T follicular helper cell (primary cell): ENCODE data around the gene CDC34.
A peak's percentile ranks its signal among the peaks of the same experiment; 100 is the strongest.

Experiments
- DNase-seq: peaks from one replicate; pipeline ENCODE4 v3.0.0-alpha.2; 2020; ENCODE audit warnings: low read depth

CDC34 gene

DNA sequence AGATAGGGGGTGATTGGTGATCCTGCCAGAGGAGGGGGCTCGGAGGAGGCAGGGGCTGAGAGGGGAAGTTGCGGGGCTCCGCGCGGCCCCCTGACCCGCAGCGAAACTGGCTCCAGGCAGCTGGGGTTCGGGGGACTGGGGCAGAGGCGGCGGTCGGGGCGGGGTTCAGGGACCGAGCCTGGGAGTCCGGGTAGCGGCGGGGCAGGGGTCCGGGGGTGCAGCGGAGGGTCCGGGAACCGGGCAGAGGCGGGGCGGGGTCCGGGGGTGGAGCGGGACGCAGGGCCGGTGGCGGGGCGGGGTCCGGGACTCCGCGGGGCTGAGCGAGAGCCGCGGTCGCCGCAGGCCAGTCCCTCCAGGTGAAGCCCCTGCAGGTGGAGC, 34.1 kb upstream of the CDC34 start:
- no peak for DNase-seq

DNA sequence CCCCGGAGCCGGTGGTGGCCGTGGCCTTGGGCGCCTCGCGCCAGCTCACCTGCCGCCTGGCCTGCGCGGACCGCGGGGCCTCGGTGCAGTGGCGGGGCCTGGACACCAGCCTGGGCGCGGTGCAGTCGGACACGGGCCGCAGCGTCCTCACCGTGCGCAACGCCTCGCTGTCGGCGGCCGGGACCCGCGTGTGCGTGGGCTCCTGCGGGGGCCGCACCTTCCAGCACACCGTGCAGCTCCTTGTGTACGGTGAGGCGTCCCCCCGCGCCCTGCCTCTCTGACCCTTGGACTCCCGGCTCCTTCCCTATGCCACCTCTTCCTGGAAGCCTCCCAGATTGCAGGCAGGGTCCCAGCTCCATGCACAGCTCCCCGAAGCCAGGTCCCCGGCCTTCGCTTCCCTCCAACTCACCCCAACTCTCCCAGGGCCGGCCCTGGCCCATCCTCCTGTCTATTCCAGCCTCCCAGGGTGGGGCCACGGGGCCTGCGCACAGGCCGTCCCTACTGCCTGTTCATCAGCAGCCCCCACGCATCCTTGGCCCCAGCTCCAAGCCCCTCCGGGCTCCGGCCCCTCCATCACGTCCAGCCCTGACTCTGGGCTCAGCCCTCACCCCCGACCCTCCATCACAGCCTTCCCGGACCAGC, 33.6 kb upstream of the CDC34 start:
- no peak for DNase-seq

DNA sequence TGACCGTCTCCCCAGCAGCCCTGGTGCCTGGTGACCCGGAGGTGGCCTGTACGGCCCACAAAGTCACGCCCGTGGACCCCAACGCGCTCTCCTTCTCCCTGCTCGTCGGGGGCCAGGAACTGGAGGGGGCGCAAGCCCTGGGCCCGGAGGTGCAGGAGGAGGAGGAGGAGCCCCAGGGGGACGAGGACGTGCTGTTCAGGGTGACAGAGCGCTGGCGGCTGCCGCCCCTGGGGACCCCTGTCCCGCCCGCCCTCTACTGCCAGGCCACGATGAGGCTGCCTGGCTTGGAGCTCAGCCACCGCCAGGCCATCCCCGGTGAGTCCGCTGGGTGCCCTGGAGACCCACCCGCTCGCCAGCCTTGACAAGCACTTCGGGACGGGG, 33.1 kb upstream of the CDC34 start:
- DNase-seq: no peak

DNA sequence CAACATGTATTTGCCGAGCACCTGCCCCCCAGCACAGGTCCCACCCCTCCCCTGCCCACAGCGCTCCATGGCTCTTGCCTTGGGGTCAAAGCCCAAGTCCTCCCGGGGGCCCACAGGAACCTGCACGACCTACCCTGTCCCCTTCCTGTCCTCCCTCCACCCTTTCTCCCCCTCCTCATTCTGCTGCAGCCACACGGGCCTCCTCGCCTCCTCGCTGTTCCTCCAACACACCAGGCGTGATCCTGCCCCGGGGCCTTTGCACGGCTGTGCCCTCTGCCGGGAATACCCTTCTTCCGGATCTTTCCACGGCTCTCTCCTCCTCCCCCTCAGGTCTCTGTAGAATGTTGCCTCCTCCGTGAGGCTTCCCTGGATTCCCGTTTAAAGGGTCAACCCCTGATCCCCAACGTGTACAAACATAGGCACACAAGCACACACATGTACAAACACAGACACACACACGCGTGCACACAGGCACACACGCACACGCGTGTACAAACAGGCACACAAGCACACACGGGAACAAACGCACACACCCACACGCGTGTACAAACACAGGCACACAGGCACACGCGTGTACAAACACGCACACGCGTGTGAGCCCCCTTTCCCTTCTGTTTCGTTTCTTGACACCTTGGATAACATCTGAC, 32.5 kb upstream of the CDC34 start:
- DNase-seq: no peak

DNA sequence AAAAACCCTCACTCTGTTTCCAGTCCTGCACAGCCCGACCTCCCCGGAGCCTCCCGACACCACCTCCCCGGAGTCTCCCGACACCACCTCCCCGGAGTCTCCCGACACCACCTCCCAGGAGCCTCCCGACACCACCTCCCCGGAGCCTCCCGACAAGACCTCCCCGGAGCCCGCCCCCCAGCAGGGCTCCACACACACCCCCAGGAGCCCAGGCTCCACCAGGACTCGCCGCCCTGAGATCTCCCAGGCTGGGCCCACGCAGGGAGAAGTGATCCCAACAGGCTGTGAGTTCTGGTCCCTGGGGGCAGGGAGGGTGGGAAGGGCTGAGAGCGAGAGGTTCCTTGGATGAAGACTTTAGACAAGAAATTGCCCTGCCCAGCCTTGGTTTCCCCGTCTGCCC, 29.9 kb upstream of the CDC34 start:
- DNase-seq: no peak

DNA sequence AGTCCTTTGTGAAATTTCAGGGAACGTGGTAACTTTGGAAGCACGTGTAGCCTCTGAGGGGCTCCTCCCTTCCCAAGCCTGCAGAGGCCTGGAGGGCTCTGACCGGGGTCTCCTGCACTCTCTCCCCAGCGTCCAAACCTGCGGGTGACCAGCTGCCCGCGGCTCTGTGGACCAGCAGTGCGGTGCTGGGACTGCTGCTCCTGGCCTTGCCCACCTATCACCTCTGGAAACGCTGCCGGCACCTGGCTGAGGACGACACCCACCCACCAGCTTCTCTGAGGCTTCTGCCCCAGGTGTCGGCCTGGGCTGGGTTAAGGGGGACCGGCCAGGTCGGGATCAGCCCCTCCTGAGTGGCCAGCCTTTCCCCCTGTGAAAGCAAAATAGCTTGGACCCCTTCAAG, 26.9 kb upstream of the CDC34 start:
- DNase-seq: no peak

DNA sequence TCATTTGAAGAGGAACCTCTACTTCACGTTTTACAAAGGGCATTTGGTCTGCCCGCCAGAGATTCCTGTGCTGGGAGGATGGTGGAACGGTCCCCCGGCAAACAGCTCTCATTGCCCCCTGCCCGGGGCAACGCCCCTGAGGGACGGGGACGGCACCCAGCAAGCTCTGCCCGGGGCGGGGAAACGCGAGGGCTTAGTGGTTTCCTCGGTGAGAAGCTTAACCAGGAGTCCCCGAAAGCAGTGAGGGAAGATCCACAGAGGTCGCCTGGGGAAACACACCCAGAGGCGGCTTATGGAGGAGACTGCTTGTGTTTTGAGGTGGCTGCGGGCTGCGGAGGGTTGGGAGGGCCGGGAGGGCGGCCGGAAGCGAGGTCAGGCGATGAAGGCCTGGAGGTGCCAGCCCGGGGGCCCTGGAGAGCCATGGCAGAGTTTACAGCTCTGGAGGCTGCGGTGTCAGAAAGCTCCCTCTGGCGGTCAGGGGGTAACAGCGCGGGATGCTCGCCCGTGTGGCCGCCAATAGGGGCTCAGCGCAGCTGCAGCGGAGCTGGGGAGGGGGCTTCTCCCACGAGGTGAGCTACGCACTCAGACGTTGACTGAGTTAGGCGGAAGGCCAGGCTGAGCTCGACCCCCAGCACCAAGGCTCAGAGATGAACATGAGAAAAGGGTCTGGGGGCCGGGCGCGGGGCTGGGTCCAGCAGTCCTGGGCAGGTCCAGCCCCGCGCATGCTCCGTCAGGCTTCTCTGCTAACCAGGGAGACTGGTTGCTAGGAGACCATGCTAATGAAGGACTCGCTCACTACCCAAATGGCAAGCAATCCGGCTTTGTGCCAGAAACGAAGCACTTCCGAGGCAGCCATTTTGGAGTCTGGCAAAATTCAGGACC, 24.9 kb upstream of the CDC34 start:
- peak; percentile 91 for DNase-seq

DNA sequence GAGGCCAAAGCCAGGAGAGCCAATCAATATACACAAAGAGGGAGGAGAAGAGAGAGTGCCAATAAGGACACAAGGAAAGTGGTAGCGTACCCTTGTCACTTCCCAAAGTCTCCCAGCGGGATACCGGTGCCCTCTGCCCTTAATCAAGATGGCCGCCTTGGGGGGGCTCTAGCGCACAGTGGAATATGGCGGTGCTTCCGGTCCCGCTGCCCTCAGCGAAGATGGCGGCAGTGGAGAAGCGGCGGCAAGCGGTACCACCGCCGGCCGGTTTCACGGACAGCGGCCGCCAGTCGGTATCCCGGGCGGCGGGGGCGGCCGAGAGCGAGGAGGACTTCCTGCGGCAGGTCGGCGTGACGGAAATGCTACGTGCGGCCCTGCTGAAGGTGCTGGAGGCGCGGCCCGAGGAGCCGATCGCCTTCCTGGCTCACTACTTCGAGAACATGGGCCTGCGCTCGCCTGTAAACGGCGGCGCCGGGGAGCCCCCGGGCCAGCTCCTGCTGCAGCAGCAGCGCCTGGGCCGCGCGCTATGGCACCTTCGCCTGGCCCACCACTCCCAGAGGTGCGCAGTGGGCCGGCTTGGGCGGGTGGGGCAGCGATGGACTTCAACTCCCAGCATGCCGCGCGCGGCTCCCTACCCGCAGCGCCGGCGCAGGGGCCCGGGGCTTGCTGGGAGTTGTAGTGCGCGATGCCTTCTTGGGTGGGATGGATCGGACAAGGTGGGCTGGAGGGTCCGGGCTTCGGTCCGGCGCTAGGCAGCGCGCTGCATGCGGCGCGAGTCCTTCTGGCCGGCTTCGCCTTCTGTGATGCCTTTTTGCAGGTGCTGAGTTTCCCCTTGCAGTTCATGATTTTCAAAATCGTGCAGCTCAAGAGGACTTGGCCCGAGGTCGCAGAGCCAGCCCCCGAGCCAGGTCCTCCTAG, 24.0 kb upstream of the CDC34 start, which contains the start of gene TPGS1:
TPGS1 (plus strand) TSS at position 212 of the 918 bp plus-strand sequence; CDS start at position 222, 10 bp downstream.
- peak; percentile 79 for DNase-seq

DNA sequence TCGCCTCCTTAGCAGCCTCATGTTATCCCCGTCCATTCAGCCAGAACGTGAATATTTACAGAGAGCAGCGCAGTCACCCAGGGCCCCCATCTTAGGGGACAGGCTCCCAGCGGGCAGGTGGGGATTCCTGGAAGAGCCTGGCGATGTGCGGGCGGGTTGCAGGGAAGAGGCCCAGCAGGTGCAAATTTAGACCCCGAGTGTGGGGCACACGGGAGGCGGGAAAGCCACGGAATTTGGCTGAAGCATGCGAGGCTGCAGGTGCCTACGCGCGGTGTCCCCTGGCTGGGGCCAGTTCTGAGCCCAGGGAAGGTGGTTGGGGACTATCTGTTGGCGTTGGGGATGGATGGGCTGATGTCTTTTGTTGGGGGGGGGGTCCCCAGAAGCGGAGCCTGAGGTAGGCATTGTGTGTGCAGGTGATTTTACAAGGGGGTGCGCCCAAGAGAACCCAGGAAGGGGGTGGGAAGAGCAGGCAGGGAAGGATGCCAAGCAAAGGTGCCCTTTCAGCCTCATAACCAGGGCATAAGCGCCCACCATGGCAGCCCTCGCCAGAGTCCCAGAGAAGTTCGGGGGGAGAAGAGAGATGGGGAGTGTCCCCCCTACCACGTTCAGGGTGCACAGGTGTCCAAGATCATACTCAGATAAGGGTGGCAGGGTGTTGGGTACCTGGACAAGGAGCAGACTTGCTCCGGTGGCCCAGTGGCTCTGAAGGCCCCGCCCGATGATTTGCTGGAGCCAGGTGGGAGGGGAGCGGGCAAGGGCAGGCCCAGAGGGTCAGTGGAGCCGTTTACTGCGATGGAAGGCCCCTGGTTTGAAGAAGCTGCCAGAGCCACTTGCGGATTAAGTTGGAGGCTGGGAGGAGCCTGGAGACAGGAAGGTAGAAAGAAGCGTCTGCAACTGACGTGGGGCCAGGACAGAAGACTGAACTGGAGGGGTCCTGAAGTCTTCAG, 23.1 kb upstream of the CDC34 start:
- DNase-seq: no peak

DNA sequence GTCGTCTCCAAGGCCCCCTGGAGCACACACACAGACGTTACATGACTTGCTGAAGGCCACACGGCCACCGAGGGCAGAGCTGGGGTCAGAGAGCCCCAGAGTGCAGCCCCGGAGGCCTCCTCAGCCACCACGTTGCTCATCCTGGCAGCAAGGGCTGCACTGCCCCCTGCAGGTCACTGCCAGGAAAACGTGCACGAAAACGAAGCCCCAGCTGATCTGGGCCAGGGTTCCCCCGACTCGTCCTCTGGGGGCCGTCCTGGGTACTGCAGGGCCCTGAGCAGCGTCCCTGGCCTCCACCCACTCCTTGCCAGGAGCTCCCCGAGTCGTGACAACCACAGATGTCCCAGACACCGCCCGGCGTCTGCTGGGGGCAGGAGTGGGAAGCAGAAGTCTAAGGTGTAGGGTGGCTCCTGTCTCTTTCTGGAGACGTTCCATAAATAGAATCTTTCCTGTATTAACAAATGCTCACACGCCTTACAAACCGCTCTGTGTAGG, 20.9 kb upstream of the CDC34 start:
- peak; percentile 88 for DNase-seq

DNA sequence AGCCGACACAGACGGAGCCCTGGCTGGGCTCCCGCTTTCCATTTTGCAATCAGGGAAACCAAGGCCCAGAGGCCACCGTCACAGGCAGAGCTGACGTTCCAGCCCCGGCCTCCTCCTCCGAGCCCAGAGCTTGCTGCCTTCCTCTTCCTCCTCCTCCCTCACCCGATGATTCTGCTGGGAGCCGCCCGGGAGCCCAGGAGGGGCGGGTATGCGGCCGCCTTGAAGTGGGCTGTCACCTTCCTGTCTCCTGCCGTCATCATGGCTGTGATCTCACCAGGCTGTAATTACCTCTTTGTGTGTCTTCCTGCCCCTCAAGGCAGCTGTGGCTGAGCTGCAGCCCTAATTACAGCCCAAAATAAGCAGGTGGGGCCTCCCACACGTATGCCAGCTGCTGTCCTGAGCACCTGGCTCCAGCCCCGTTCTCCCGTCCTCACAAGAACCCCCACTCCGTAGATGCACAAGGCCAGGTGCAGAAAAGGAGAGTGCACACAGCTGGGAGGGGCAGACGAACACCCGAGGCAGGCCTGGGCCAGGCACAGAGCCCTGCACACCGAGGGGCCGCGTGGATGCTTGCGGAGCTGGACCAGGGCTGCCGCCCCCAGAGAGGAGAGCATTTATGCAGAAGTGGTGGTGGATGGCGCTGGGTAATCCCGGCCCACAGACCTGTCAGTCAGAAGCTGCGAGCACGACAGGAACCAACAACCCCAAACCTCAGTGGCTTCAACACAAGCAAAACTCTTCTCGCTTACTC, 20.3 kb upstream of the CDC34 start:
- DNase-seq: peak; percentile 91

DNA sequence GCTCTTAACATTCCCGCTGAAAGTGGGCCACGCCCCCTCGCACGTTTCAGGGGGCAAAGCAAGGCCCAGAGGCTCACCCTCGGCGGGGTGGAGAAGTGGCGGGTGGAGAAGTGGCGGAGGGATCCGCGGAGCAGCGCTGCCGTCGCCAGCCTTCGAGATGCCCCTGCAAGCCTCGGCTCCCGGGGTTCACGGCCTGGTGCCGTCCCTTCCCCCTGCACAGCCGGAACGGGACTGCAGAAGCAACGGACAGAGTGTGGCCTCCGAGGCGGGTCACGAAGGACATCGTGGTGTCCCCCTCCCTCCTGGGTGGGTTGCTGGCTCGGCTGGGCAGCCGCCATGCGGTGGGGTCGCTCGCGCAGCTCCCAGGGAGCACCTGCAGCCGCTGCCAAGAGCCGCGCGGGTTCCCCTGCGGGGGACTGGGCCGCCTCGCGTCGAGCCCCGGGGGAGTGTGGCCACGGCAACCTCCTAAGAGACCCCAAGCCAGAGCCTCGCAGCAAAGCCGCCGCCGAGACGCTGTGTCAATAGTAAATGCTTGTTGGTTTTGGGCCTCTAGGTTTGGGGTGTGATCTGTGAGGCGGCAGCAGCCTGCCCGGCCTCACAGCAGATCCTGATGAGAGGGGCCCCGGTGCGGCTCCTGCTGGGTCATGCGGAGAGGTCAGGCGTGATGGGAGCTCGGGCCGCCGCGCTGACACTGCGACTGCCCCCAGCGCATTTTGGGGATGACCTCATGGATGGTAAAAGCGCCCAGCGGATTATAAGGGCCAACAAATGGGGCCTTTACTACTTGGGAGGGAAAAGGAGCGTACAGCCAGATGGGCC, 18.8 kb upstream of the CDC34 start:
- DNase-seq: no peak

DNA sequence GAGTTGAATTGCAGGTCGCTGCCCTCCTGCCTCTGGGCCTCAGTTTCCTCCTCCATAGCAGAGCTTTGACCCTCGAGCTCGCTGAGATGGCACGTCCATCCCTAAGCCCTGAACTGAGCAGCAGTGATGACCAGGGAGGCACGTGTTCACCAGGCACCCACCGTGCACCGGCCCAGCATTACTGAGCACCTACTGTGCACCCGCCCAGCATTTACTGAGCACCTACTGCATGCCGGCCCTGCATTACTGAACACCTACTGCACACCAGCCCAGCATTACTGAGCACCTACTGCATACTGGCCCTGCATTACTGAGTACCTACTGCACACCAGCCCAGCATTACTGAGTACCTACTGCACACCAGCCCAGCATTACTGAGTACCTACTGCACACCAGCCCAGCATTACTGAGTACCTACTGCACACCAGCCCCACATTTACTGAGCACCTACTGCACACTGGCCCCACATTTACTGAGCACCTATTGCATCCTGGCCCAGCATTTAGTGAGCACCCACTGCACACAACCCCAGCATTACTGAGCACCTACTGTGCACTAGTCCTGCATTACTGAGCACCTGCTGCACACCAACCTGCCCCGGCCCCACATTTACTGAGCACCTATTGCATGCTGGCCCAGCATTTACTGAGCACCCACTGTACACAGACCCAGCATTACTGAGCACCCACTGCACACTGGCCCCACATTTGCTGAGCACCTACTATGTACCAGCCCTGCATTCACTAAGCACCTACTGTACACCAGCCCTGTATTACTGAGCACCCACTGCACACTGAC, 18.0 kb upstream of the CDC34 start:
- DNase-seq: no peak

DNA sequence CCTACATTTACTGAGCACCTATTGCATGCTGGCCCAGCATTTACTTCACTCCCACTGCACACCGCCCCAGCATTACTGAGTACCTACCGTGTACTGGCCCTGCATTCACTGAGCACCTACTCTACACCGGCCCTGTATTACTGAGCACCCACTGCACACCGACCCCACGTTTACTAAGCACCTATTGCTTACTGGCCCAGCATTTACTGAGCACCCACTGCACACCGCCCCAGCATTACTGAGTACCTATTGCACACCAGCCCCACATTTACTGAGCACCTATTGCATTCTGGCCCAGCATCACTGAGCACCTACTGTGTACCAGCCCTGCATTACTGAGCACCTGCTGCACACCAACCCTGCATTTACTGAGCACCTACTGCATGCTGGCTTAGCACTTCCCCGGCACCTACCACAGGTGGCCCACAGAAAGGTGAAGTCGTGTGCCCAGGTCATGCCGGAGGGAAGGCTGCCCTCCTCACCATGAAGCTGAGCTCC, 17.3 kb upstream of the CDC34 start:
- DNase-seq: no peak

DNA sequence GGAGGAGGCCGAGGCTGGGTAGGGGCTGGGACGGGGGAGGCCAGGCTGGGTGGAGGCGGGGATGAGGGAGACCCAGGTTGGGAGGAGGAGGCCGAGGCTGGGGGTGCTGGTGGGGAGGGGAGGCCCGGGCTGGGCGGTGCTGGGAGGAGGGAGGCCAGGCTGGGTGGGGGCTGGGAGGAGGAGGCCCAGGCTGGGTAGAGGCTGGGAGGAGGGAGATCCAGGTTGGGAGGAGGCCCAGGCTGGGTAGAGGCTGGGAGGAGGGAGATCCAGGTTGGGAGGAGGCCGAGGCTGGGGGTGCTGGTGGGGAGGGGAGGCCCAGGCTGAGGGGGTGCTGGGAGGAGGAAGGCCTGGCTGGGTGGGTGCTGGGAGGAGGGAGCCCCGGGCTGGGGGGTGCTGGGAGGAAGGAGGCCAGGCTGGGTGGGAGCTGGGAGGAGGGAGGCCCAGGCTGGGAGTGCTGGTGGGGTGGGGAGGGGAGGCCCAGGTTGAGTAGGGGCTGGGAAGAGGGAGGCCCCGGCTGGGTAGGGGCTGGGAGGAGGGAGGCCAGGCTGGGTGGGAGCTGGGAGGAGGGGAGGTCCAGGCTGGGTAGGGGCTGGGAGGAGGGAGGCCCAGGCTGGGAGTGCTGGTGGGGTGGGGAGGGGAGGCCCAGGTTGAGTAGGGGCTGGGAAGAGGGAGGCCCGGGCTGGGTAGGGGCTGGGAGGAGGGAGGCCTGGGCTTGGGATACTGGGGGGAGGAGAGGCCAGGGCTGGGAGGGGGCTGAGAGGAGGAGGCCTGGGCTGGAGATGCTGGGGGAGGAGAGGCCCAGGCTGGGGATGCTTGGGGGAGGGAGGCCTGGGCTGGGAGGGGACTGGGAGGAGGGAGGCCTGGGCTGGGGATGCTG, 13.6 kb upstream of the CDC34 start:
- no peak for DNase-seq

DNA sequence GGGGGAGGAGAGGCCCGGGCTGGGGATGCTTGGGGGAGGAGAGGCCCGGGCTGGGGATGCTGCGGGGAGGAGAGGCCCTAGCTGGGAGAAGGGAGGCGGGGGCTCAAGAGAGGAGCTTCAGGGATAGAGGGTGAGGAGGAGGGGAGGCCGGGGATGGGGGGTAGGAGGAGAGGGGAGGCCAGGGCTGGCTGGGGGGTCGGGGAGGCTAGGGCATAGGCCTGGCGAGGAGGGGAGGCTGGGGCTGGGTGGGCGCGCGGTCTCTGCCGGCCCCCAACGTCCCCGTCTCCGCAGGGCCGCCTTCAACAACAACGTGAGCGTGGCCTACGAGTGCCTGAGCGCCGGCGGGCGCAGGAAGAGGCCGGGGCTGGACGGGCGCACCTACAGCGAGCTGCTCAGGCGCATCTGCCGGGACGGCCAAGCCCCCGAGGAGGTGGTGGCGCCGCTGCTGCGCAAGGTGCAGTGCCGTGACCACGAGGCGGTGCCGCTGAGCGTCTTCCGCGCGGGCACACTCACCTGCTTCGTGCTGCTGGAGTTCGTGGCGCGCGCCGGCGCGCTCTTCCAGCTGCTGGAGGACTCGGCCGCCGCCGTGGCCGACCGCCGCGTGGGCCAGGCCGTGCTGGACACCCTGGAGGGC, 12.8 kb upstream of the CDC34 start:
- DNase-seq: peak; percentile 53
